NCI-H2107 treated with DMSO at 0.1 percent for 48 hours (cell line): ENCODE data around the gene HUWE1.

Experiments used
- DNase-seq: peaks from one replicate; lab custom pipeline; 2025; ENCODE audit not compliant: unreplicated experiment; lab: John Stamatoyannopoulos, UW

HUWE1 gene

DNA sequence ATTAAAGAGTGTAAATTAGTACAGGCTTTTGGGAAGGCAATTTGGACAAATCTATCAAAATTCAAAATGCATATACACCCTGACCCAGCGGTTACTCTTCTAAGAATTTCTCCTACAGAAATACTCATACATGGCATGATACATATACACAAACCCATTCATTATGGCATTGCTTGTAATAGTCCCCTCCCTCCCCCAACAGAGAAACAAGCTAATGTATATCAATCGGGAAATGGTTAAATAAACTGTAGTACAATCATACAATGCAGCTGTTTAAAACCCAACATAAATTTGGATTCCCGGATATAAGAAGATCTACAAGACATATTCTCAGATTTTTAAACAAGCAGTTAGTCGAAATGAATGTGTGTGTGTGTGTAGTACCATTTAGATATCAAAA lies 808 bp downstream of the HUWE1 start:
- peak; percentile 34 for DNase-seq

DNA sequence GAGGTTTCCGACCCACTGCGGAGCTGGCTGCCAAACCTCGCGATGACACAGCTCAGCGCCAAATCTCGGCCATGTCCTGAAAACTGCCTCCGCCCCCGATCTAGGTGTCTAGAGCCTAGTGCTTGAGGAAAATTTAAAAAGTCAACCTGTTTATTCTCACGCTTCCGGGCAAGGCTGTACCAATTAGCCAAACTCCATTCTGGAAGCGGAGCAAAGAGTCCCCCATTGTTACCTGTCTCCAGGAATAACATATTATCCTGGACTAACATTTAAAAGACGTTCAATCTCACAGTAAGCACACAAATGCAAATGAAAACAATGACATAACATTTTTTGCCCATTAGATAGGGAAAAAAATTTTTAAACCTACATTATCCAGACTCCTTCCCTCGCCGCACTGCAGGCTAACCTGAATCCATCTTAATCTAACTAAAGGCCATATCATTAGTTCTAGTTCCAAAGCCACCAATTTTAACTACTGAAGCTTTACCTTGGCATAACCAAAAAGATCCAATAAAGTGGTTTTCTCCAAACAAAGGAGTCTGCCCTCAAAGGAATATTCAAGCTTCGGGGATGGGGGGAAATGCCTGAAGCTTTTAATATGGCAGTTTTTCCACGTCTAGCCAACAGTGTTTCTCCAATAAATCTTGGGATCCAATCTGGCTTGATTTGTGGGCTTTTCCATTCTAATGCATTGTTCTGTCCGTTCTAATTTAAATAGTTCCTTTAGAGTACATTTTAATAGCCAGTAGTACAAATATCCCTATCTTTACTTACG lies 1.9 kb downstream of the HUWE1 start:
- DNase-seq, result peak; percentile 61

DNA sequence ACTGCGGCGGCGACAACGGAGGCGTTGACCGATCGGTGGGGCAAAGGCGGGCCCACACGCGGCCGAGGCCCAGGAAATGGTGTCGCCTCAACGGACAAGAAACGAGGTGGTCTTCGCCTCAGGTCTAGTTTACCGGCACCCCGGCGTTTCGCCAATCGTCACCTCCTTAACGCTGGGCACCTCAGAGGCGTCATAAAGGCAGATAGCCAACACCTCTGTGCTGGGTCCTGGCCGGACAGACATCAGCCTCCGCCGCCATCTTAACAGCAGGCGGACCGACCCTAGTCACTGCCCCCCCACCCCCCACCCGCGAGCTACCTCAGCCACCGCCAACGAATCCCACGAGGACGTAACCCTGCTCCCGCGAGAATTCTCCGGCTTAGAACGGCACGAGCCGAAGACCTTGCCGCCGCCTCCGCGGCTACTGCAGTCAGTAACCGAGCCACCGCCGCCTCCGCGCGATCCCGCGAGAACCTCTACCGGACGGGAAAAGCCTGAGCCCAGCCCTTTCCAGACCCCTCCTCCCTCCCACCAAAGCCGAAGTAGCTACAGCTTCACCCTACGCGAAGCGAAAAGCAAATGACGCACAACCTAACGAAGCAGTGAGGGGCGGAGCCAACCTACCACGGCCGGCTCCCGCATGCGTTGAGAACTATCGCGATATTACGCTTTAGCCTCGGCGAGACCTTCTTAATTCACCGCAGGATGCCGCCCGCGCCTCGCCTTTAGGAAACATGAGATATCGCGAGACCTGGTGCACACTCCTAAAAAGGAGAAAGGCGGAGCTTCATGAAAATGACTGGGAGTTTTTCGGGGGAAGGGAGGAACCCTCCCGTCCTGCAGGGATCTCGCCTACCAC lies 2.7 kb downstream of the HUWE1 start:
- peak; percentile 98 for DNase-seq

DNA sequence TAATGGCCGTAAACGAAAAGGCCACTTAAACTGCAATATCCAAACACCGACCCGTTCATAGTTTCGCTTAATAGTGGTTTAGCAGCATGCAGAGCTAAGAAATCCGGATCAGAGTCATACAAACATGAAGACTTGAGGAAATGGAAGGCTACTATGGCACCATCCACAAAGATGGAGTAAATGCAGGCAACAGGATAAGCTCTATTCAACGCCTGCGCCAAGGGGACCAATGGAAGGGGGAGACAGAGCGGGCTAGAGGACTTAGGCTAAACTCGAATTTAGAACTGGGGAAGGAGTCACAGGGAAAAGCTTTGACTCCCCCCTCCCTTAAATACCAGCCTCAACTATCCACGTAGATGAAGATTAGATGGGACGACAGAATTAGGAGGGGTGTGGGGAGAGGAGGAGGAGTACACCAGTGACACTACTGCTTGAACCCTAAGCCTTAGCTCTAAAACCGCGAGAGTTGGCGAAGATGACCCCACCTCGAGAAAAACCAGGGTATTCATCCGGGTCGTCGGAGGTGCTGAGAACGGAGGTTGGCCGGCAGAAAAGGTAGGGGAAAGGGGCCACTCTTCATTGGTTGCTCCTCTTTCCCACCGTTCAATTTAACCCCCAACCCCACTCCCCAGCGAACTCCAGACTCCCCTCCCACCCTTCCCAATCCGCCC lies 3.5 kb downstream of the HUWE1 start:
- DNase-seq, result peak; percentile 14

DNA sequence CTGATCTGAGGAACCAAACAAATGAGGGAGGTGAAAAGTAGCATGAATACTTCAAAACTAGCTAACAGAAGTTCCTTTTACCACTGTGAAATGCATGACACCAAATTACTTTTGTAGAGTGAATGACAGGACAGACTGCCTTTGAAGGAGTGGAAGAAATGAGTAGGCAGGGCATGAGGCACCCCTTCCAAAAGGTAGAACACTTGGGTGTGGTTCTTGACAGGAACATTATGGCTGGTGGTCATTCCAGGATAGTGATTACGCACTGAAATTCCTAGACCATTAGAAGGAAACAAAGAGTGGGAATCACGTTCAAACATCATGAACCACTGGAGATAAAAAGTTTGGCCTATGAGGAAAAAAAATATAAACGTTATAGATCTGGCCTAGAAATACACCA lies 4.9 kb downstream of the HUWE1 start:
- no peak for DNase-seq

DNA sequence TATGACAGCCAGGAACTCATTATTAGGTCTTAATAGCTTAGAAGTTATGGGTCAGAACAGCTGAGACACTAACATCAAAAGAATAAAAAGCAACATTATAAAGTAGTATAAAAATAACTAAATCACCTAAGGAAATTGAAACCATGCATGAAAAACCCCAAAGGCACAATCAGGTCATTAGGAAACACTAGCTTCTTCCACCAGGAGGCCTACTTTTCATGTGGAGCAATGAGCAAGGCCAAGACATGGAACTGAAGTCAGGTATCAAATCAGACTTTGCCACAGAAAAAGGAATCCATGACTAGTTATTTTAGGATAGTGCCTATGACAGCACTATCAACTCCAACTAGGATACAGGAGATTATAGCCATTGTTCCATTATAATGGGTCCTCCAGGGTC lies 7.9 kb downstream of the HUWE1 start:
- DNase-seq, result no peak

DNA sequence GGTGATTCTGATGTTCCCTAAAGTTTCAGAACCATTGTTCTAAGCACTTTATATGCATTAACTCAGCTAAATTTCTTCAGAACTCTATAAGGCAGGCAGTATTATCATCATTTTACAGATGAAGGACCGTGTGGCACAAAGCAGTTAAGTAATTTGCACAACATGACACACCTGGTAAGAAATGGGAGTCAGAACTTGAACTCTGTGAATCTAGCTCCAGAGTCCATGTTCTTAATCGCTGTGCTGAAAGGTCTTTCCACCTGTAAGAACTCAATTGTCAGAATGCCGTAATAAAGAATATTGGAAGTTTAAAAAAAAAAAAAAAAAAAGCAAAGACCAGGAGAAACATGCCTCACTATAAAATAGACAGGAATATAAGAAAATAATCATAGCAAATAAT lies 9.2 kb downstream of the HUWE1 start:
- DNase-seq, result no peak

DNA sequence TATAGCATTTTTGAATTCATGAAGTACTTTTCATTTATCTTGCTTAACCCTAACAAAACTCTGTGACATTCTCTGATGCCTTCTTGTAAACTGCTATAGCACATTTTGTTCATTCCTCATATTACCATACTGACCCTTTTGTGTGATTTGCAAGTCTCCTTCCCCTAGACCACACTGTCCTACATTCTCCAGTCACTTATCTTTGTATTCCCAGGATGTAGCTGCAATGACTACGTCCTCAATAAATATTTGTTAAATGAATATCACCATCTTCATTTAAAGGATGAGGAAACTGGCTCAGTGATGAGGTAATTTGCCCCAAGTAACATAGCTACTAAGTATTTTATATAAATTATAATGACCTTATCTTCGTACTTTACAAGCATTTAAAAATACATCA lies 11.9 kb downstream of the HUWE1 start:
- DNase-seq, result no peak

DNA sequence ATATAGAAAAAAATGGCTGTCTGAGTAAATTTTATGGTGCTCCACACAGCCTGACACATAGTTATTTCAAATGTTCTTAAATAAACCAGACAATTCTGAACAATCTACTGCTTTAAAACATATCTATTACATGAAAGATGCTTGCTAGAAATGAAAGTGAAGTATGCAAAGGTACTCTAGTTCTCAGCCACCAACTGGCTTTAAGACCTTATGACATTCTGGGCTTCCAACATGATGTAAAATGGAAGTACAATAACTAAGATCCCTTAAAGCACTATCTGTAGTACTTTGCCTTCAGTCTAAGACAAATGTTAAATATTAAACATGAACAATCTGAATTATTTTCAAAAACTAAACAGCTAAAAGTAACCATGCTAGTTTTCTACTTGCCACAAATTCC lies 17.3 kb downstream of the HUWE1 start:
- DNase-seq, result no peak

DNA sequence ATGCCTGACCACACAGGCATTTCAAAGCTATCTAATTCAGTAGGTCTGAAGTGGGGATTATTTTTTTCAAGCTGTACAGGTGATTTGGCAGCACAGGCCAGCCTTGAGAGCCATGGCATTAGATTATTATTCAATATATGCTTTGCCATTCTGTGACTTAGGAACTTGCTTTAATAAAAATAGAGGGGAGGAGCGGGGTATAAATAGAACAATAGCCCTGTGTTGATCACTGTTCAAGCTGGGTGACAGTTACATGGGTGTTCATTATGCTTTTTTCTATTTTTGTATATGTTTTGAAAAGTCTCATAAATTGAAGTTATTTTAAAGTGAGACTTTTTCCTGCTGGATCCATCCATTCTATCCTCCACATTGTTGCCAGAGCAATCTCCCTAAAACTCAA lies 20.3 kb downstream of the HUWE1 start:
- DNase-seq, result no peak

DNA sequence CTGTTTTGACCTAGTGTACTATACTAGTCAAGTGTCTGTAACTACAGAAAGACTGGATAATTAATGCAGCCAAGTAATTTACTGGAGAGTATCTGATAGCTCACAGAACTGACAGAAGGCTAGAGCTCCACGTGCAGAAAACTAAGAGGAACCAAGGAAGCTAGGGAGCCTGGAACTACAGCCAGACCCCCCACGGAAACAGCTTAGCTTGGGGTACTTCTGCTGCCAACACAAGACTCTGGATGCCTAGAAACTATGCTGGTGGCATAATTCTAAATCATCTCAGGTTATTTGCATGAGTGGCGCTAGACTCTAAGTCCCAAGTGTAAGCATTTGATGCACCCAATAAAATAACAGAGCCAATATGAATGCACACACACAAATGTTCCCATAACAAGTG lies 26.5 kb downstream of the HUWE1 start:
- no peak for DNase-seq

DNA sequence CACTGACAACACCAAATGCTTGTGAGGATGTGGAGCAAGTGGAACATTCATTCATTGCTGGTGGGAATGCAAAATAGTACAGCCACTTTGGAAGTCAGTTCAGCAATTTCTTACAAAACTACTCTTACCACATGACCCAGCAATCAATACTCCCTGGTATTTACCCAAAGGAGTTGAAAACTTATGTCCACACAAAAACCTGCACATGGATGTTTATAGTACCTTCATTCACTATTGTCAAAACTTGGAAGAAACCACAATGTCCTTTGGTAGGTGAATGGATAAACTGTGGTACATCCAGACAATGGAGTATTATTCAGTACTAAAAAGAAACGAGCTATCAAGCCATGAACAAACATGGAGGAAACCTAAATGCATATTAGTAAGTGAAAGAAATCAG lies 27.5 kb downstream of the HUWE1 start:
- no peak for DNase-seq

DNA sequence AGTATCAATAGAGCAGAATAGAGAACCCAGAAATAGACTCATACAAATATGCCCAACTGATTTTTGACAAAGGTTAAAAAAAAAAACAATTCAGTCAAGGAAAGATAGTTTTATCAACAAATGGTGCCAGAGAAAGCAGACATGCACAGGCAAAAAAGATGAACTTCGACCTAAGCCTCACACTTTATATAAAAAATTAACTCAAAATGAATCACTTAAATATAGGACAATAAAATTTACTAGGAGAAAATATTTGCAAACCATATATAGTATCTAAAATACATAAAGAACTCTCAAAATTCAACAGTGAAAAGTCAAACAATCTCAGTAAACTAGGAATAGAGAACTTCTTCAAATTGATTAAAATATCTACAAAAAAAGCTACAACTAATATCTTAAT lies 29.7 kb downstream of the HUWE1 start:
- no peak for DNase-seq

DNA sequence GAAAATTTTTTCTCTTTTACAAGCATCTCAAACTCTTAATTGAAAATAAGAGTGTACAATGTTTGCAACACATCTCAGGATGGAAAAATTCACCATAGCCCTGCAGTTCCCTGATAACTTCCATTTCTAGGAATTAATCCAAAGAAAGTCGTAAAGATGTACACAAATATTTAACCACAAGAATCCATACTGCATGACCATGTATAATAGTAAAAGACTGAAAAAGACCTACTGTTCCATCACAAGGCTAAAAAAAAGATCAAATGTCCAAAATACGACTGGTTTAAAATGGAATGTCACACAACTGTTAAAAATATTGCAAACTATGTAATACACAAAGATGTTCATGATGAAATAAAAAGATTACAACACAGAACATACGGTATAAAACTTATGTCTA lies 32.1 kb downstream of the HUWE1 start:
- DNase-seq, result no peak

DNA sequence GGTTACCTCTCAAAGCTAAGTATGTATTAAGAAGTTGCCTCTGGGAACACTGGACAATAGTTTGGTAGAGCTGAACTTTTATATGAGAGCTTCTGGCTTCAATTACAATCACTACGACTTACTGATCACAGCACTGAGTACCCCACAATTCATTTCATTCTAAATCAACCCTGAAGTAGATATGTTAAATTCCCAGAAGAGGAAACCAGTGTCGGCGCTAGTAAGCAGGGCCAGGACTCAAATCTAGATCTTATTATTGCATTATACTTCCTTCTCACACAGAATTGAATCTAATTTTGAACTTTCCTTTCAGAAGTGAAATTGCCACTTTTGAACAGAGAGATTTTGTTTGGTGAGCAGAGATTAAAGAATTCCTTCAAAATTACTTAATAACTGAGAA lies 41.8 kb downstream of the HUWE1 start:
- DNase-seq, result no peak

DNA sequence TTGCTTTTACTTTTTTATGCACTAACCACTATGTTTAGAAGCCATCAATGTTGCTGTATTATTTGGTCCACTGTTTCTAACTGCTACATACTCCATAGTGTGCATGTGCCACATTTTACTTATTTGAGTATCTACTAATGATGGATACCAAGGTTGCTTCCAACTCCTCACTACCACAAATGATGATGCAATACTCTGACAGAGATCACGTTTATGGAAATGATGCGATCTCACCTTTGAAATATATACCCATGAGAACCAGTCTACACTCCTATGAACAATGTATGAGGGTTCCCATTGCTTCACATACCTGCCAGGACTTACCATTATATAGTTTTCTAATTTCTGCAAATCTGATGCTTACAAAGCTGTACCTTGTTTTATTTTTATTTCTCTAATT lies 44.2 kb downstream of the HUWE1 start:
- no peak for DNase-seq

DNA sequence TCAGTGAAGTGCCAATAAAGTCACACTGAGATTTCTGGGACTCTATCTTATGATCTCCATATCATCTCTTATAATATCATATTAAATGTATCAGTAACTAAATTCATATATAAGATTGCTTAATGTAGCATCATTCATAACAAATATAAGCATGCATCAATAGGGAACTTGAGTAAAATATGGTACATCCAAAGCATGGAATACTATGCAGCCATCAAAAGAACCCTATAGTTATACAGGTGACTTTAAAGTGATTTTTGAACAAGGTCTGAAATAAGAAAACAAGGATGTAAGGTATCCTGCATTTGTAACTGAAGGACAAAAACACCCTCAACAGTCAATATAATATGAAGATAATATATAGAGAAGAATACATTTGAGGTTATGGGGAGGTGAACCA lies 47.3 kb downstream of the HUWE1 start:
- no peak for DNase-seq

DNA sequence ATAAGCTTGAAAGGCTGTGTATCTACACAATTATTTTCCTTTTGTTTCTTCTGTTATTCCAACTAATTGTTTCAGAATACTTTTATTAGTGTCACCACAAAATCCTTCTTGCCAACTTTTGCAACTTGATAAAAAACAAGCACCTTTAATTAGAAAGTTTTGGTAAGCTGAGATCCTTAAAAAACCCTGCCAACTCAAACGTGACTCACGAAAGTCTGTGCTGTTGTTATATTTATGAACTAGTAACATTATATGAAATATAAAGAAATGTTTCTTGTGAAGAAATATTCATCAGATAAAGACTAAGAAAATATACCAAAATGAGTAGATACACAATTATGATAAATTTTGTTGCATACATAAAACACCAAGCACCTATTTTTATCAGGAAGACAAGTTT lies 49.0 kb downstream of the HUWE1 start:
- DNase-seq, result no peak

DNA sequence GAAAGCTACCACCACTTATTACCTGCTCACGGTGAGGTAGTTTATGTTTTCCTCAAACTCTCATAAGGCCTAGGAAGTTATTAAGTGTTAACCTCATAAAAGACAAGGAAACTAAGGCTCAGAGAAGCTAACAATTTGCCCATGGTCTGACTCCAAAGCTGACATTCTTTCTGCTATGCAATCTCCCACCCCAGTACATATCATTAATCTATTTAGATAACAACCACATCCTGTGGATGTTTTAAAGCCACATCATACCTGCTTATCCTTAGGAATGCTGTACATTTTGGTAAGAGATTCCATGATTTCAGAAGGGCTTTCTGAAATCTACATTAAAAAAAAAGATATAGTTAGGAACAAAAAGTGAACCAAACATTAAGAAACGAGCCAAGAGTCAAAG lies 55.4 kb downstream of the HUWE1 start:
- DNase-seq, result no peak

DNA sequence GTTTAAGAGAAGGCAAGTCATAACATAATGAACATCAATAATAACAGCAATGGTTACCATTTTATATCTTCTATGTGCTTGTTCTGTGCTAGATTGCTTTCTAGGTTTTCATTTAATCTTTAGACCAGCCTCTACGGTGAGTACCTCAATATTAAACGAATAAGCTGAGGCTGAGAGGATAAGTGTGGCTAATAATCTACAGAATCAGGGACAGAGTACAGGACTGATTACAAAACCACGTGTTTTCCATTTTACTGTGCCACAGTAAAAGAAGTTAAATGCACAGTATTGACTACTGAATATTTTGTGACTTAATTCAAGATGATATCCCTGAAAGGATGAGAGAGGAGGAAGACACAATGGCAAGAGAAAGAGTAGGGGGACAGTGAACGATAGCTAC lies 56.3 kb downstream of the HUWE1 start:
- no peak for DNase-seq

DNA sequence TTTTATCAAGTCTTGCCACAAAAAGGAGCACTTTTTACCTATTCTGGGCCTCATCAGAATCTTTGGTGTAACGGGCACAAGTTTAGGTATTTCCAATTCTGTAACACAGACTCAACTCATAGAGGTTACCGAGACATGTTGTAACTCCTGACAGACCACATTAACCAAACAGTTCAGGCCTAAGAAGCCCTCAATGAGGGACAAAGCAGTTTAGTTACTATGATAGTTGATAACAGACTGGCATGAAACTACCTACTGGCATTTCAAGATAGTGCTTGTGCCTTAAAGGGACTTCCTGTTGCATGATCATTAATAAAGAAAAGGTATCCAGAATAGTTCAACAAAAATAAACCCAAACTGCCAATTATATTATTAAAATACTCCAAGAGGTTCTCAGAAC lies 64.1 kb downstream of the HUWE1 start:
- no peak for DNase-seq

DNA sequence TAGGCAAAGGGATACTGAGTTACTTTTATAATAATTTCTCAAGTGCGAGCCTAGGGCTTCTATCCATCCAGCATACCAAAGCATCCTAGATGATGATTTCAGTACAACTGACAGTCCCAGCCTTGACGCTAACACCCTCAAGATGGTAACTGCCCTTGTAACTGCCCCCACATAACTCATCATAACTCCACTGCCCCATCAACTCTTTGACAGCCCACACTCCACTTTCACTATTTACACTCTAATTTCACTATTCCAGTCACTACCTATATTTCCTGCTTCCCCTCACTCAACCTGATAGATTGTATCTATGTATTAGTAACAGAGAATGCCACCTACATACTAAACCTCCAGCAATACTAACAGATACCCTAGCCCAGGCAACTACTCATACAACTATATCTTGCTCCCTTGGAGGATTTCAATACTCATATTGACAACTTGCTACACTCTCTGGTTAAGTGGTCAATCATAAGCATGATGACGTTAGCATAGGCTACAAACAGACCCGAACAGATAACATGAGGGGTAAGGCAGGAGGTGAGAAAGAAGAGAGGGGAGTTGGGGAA lies 65.0 kb downstream of the HUWE1 start:
- DNase-seq, result no peak
